ENCODE measurements around the gene DENND11. TPM values are rescaled to one million over a fixed set of nuclear protein-coding genes. Genes with fewer than 3 reads are reported as not detected.
A peak's percentile ranks its signal among the peaks of the same experiment; 100 is the strongest.

DENND11 gene
- total RNA-seq = 10.6 and 12.3 TPM in 2 replicates
- long read RNA-seq, partial matches to known transcripts = 0 of 6 reads
- long read RNA-seq, other reads (novel, unspliced or antisense) = 6 of 6 reads

- no peak for DNase-seq (ENCODE audit: extremely low spot score, unreplicated experiment)
- H3K9me3 Mint-ChIP-seq (ENCODE audit: unreplicated experiment) = no peaks in the 10 kb centered on the region
- no peaks in the 10 kb centered on the region for H3K36me3 Mint-ChIP-seq (ENCODE audit: unreplicated experiment)
- TF ChIP-seq CTCF (IDR thresholded peaks at IDR 0.05) = no peak
- H3K4me3 Mint-ChIP-seq (ENCODE audit: unreplicated experiment) = peak within 1 kb of the TSS; percentile 73
- H3K27me3 Mint-ChIP-seq (ENCODE audit: unreplicated experiment) = no peaks in the 10 kb centered on the region
- peaks cover 45% of the 10 kb centered on the region for H3K4me1 Mint-ChIP-seq (ENCODE audit: unreplicated experiment)
- peak within 1 kb of the TSS; percentile 53 for H3K27ac Mint-ChIP-seq (ENCODE audit: unreplicated experiment)
These were observed at the start of gene DENND11 for GRCh38 chr7:141702047-141702567. Gene DENND11, minus strand, starts transcription at chr7:141702166. Its CDS starts 13 bp downstream, at chr7:141702153.

GRCh38 chr7:141748396-141748795 lies 46.4 kb upstream of the DENND11 start:
- H3K4me1 Mint-ChIP-seq (ENCODE audit: unreplicated experiment) = no peaks in the 10 kb centered on the region
- H3K27ac Mint-ChIP-seq (ENCODE audit: unreplicated experiment) = no peak overlapping the region
- H3K9me3 Mint-ChIP-seq (ENCODE audit: unreplicated experiment) = peaks cover 18% of the 10 kb centered on the region
- no peak for DNase-seq (ENCODE audit: extremely low spot score, unreplicated experiment)
- TF ChIP-seq CTCF (IDR thresholded peaks at IDR 0.05) = no peak
- no peak overlapping the region for H3K4me3 Mint-ChIP-seq (ENCODE audit: unreplicated experiment)
- H3K27me3 Mint-ChIP-seq (ENCODE audit: unreplicated experiment) = no peaks in the 10 kb centered on the region
- peaks cover 75% of the 10 kb centered on the region for H3K36me3 Mint-ChIP-seq (ENCODE audit: unreplicated experiment)

- Mint-ChIP-seq H3K36me3 (ENCODE audit: unreplicated experiment) (peaks cover 52% of the 10 kb centered on the region), H3K4me3 (ENCODE audit: unreplicated experiment) (no peak overlapping the region), H3K27ac (ENCODE audit: unreplicated experiment) (no peak overlapping the region), H3K27me3 (ENCODE audit: unreplicated experiment) (no peaks in the 10 kb centered on the region), H3K9me3 (ENCODE audit: unreplicated experiment) (no peaks in the 10 kb centered on the region), H3K4me1 (ENCODE audit: unreplicated experiment) (peaks cover 9% of the 10 kb centered on the region)
- TF ChIP-seq CTCF (IDR thresholded peaks at IDR 0.05) = no peak
- DNase-seq (ENCODE audit: extremely low spot score, unreplicated experiment) = no peak
These were observed 42.2 kb upstream of the DENND11 start for GRCh38 chr7:141744131-141744530.

GRCh38 chr7:141742229-141742628 lies 40.3 kb upstream of the DENND11 start:
- TF ChIP-seq CTCF (IDR thresholded peaks at IDR 0.05) = no peak
- no peaks in the 10 kb centered on the region for H3K9me3 Mint-ChIP-seq (ENCODE audit: unreplicated experiment)
- H3K4me1 Mint-ChIP-seq (ENCODE audit: unreplicated experiment) = peaks cover 21% of the 10 kb centered on the region

GRCh38 chr7:141739250-141739649 lies 37.3 kb upstream of the DENND11 start:
- no peaks in the 10 kb centered on the region for H3K9me3 Mint-ChIP-seq (ENCODE audit: unreplicated experiment)
- DNase-seq (ENCODE audit: extremely low spot score, unreplicated experiment) = no peak
- peaks cover 25% of the 10 kb centered on the region for H3K36me3 Mint-ChIP-seq (ENCODE audit: unreplicated experiment)
- TF ChIP-seq CTCF (IDR thresholded peaks at IDR 0.05) = no peak
- no peak overlapping the region for H3K27ac Mint-ChIP-seq (ENCODE audit: unreplicated experiment)
- peak overlapping the region; percentile 99 for H3K4me3 Mint-ChIP-seq (ENCODE audit: unreplicated experiment)
- no peaks in the 10 kb centered on the region for H3K27me3 Mint-ChIP-seq (ENCODE audit: unreplicated experiment)
- peaks cover 23% of the 10 kb centered on the region for H3K4me1 Mint-ChIP-seq (ENCODE audit: unreplicated experiment)

More at GRCh38 chr7:141742229-141742628, 40.3 kb upstream of the DENND11 start:
- Mint-ChIP-seq H3K4me3 (ENCODE audit: unreplicated experiment) (no peak overlapping the region), H3K27ac (ENCODE audit: unreplicated experiment) (no peak overlapping the region), H3K27me3 (ENCODE audit: unreplicated experiment) (no peaks in the 10 kb centered on the region), H3K36me3 (ENCODE audit: unreplicated experiment) (peaks cover 42% of the 10 kb centered on the region)
- no peak for DNase-seq (ENCODE audit: extremely low spot score, unreplicated experiment)

All from osteocyte (in vitro differentiated cells).